IMR-90 (cell line): ENCODE data around the gene SARDH. TPM values are rescaled to one million over a fixed set of nuclear protein-coding genes. Genes with fewer than 3 reads are reported as not detected.

Experiments used
- ATAC-seq: fragments of 200-7000 bp; cut with Tn5 transposase; 2 replicates; pipeline ENCODE4 v1.9.1; 2020; ENCODE audit warnings: low read depth, mild to moderate bottlenecking, moderate library complexity
- BruUV-seq: library from RNA; stranded (reverse); fragments of 400-500 nt; replicated peaks from 2 replicates; lab custom pipeline; 2021; lab: Mats Ljungman, UMichigan
- CTCF ChIA-PET: fragments of 300-600 bp; formaldehyde crosslinking; extraction: SDS; loops from one replicate; lab custom pipeline; 2021; ENCODE audit warnings: antibody characterized with exemption; lab: Yijun Ruan, JAX
- POLR2A ChIA-PET: fragments of 300-600 bp; sonication (Branson Sonifier 250); formaldehyde crosslinking; loops from one replicate; lab custom pipeline; 2022; ENCODE audit warnings: antibody characterized with exemption; ENCODE audit not compliant: unreplicated experiment; lab: Charles Lee
- DNase-seq: peaks from one replicate; pipeline ENCODE4 v3.0.0; 2013
- H2AFZ ChIP-seq: replicated peaks from 2 replicates; pipeline ENCODE3; 2013; ENCODE audit warnings: low read length, mild to moderate bottlenecking; ENCODE audit not compliant: poor library complexity
- H2AK5ac ChIP-seq: 2 replicates; pipeline ENCODE4 v1.6.1; 2013; ENCODE audit warnings: low read depth, low read length, inconsistent platforms
- H2AK9ac ChIP-seq: replicated peaks from 2 replicates; pipeline ENCODE3; 2013; ENCODE audit warnings: mild to moderate bottlenecking, low read depth, low read length, moderate library complexity; ENCODE audit not compliant: poor library complexity
- H2BK120ac ChIP-seq: 2 replicates; pipeline ENCODE4 v1.6.1; 2013; ENCODE audit warnings: low read depth, low read length, inconsistent platforms
- H2BK15ac ChIP-seq: 3 replicates; pipeline ENCODE4 v1.6.1; 2013; ENCODE audit warnings: low read depth, low read length, inconsistent platforms
- H2BK20ac ChIP-seq: 2 replicates; pipeline ENCODE4 v1.6.1; 2013; ENCODE audit warnings: low read depth, mild to moderate bottlenecking, inconsistent platforms, low read length, moderate library complexity
- H2BK5ac ChIP-seq: 2 replicates; pipeline ENCODE4 v1.6.1; 2013; ENCODE audit warnings: mild to moderate bottlenecking, low read depth, low read length, inconsistent platforms; ENCODE audit not compliant: poor library complexity, severe bottlenecking
- H3K14ac ChIP-seq: replicated peaks from 2 replicates; pipeline ENCODE4 v1.6.1; 2013; ENCODE audit warnings: low read depth, low read length, inconsistent platforms
- H3K18ac ChIP-seq: 2 replicates; pipeline ENCODE4 v1.6.1; 2013; ENCODE audit warnings: low read depth, low read length, control low read depth
- H3K23ac ChIP-seq: 2 replicates; pipeline ENCODE4 v1.6.1; 2013; ENCODE audit warnings: low read depth, low read length, inconsistent platforms
- H3K27ac ChIP-seq: 2 replicates; pipeline ENCODE4 v1.5.1; 2013; ENCODE audit warnings: mild to moderate bottlenecking, control low read depth, low read length; ENCODE audit not compliant: insufficient read depth
- H3K27me3 ChIP-seq: 2 replicates; pipeline ENCODE4 v1.6.1; 2013; ENCODE audit warnings: low read length; ENCODE audit not compliant: control insufficient read depth, insufficient read depth
- H3K36me3 ChIP-seq: 2 replicates; pipeline ENCODE4 v1.6.1; 2013; ENCODE audit warnings: low read length, mixed read lengths; ENCODE audit not compliant: control insufficient read depth, insufficient read depth
- H3K4ac ChIP-seq: 2 replicates; pipeline ENCODE4 v1.6.1; 2013; ENCODE audit warnings: low read depth, low read length, inconsistent platforms
- H3K4me1 ChIP-seq: 2 replicates; pipeline ENCODE4 v1.6.1; 2013; ENCODE audit warnings: low read length, mixed read lengths; ENCODE audit not compliant: control insufficient read depth, insufficient read depth
- H3K4me2 ChIP-seq: 2 replicates; pipeline ENCODE4 v1.6.1; 2013; ENCODE audit warnings: low read depth, mild to moderate bottlenecking, control low read depth, low read length, moderate library complexity
- H3K4me3 ChIP-seq: 2 replicates; pipeline ENCODE4 v1.5.1; 2013; ENCODE audit warnings: low read depth, mild to moderate bottlenecking, control low read depth, low read length, moderate library complexity; ENCODE audit not compliant: insufficient read depth
- H3K56ac ChIP-seq: 2 replicates; pipeline ENCODE4 v1.6.1; 2013; ENCODE audit warnings: low read length, inconsistent platforms; ENCODE audit not compliant: insufficient read depth; ENCODE audit errors: extremely low read depth
- H3K79me1 ChIP-seq, 2 experiments: 2 replicates each; pipeline ENCODE4 v1.6.1; 2013; ENCODE audit warnings: low read length in 2 of 2, inconsistent platforms in 1 of 2, low read depth in 1 of 2
- H3K9ac ChIP-seq: 2 replicates; pipeline ENCODE4 v1.6.1; 2013; ENCODE audit warnings: low read depth, low read length, control low read depth
- H3K9me1 ChIP-seq: 2 replicates; pipeline ENCODE4 v1.6.1; 2013; ENCODE audit warnings: low read length, inconsistent platforms; ENCODE audit not compliant: insufficient read depth
- H3K9me3 ChIP-seq: 2 replicates; pipeline ENCODE4 v1.6.1; 2013; ENCODE audit warnings: low read length; ENCODE audit not compliant: control insufficient read depth, insufficient read depth
- H4K20me1 ChIP-seq: 2 replicates; pipeline ENCODE4 v1.6.1; 2013; ENCODE audit warnings: low read length, inconsistent platforms; ENCODE audit not compliant: insufficient read depth
- H4K5ac ChIP-seq: 2 replicates; pipeline ENCODE4 v1.6.1; 2013; ENCODE audit warnings: mild to moderate bottlenecking, low read depth, low read length, control low read depth
- H4K8ac ChIP-seq, 2 experiments: 2 replicates each; pipeline ENCODE4 v1.6.1; 2013; ENCODE audit warnings: low read depth in 2 of 2, low read length in 2 of 2, control low read depth in 1 of 2, inconsistent platforms in 1 of 2
- H4K91ac ChIP-seq: 2 replicates; pipeline ENCODE4 v1.6.1; 2013; ENCODE audit warnings: low read depth, low read length, inconsistent platforms; ENCODE audit not compliant: insufficient read depth
- RAD21 ChIP-seq: IDR thresholded peaks from 2 replicates; pipeline ENCODE4 v1.6.1; 2012; ENCODE audit warnings: low read length, improper control_type of control experiment
- WGBS, 2 experiments: methylation state at CpG; one replicate each; pipeline versions ENCODE4 v1.1.5 to v1.1.7; 2013; ENCODE audit warnings: missing lambda C conversion rate in 2 of 2; ENCODE audit not compliant: insufficient read length in 1 of 2; ENCODE audit errors: extremely low coverage in 2 of 2; 5-methylcytosine and 5-hydroxymethylcytosine counted together
- dilution Hi-C: fragments of 300-500 bp; cut with HindIII; formaldehyde crosslinking; loops from one replicate; pipeline ENCODE4 v1.14.3; 2018; ENCODE audit warnings: low sequenced_read_pairs; ENCODE audit not compliant: unreplicated experiment
- in situ Hi-C: fragments of 300-500 bp; cut with MboI; formaldehyde crosslinking; loops from 3 replicates; pipeline ENCODE4 v1.14.3; 2019; ENCODE audit warnings: low sequenced_read_pairs, inconsistent platforms, mixed read lengths
- intact Hi-C: fragments of 100-400 bp; cut with micrococcal nuclease; formaldehyde crosslinking; loops from 2 replicates; pipeline ENCODE4 v1.10.0; 2022
- polyA plus RNA-seq, 3 experiments: library from polyadenylated mRNA; depleted of rRNA; stranded (reverse); fragments of >200 nt; gene quantifications; 2 replicates each; pipeline ENCODE4 v1.2.3, GENCODE V29; 2012; ENCODE audit warnings: low replicate concordance in 1 of 3
- total RNA-seq: library from RNA; depleted of rRNA; stranded (reverse); fragments of >200 nt; gene quantifications from 2 replicates; pipeline ENCODE4 v1.2.3, GENCODE V29; 2012
- TF ChIP-seq, protein P1 (sequence below): fragments of 150-350 bp; IDR thresholded peaks from 2 replicates; pipeline ENCODE4 v1.6.1; 2016; ENCODE audit warnings: low read depth, mild to moderate bottlenecking, low read length, moderate library complexity, borderline replicate concordance

The SARDH gene
- total and polyA plus RNA-seq, 2 of the 4 experiments (the other 2 are of a cell fraction): 5.0 to 7.5 TPM

- H2AFZ ChIP-seq: no peak overlapping the region
- no peak overlapping the region for H2AK5ac ChIP-seq
- H2BK20ac ChIP-seq: no peak overlapping the region
- H3K36me3 ChIP-seq: peaks cover 39% of the 10 kb centered on the region
- H2BK15ac ChIP-seq: no peak overlapping the region
- no peak overlapping the region for H4K91ac ChIP-seq
- H4K5ac ChIP-seq: no peak overlapping the region
- no peak overlapping the region for H3K27ac ChIP-seq
- H4K8ac ChIP-seq: no peak overlapping the region
- no peak overlapping the region for H2AK9ac ChIP-seq
- DNase-seq (no peak), ATAC-seq (no peak)
- H3K18ac ChIP-seq: no peak overlapping the region
- intact Hi-C loops: no loop called here
- H3K27me3 ChIP-seq: no peaks in the 10 kb centered on the region
- dilution Hi-C loops: no loop called here
- POLR2A ChIA-PET: no interaction called here
- H3K23ac ChIP-seq: no peak overlapping the region
- no peak overlapping the region for H3K4ac ChIP-seq
- CTCF ChIA-PET: interaction anchor here (1.7 kb wide), 1 partner anchor 225 kb away, joined by 5 read pairs; no protein-coding TSS in a partner anchor
- no peaks in the 10 kb centered on the region; a peak in 1 of 4 replicates for H3K79me1 ChIP-seq
- in situ Hi-C loops: no loop called here
- peaks cover 2% of the 10 kb centered on the region; the same call in 1 of the 2 replicates for H3K4me1 ChIP-seq
- WGBS, 2 experiments: 87% methylated on average over 3 of the region's 15 CpGs; no CpG with 5 or more reads in 1 of the 2 experiments
- peaks cover 11% of the 10 kb centered on the region; the same call in 1 of the 2 replicates for H3K9me3 ChIP-seq
- no peak overlapping the region for H3K9ac ChIP-seq
- H4K20me1 ChIP-seq: peaks cover 5% of the 10 kb centered on the region; the same call in 1 of the 2 replicates
- H3K56ac ChIP-seq: no peak overlapping the region
- H3K9me1 ChIP-seq: peaks cover under 1% of the 10 kb centered on the region
- no peak overlapping the region for H3K4me3 ChIP-seq
- no peak overlapping the region for H2BK5ac ChIP-seq
- 0 out of 2 replicates have a peak, but pooled peaks have one; percentile 4 for TF ChIP-seq RAD21
- TF ChIP-seq, protein P1, sequence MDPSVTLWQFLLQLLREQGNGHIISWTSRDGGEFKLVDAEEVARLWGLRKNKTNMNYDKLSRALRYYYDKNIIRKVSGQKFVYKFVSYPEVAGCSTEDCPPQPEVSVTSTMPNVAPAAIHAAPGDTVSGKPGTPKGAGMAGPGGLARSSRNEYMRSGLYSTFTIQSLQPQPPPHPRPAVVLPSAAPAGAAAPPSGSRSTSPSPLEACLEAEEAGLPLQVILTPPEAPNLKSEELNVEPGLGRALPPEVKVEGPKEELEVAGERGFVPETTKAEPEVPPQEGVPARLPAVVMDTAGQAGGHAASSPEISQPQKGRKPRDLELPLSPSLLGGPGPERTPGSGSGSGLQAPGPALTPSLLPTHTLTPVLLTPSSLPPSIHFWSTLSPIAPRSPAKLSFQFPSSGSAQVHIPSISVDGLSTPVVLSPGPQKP: no peak
- no peak overlapping the region for H2BK120ac ChIP-seq
- no peak overlapping the region for H3K14ac ChIP-seq
- H3K4me2 ChIP-seq: no peak overlapping the region
- no TSS peak for BruUV-seq
Measured at GRCh38 chr9:133768859-133769510, 30.8 kb upstream of the SARDH start.
